ENCODE results near the gene NKD1. TPM values are rescaled to one million over a fixed set of nuclear protein-coding genes. Genes with fewer than 3 reads are reported as not detected.

NKD1 gene
- total RNA-seq, 2 experiments from 2014 or later, result 0.04 to 0.06 TPM

DNA sequence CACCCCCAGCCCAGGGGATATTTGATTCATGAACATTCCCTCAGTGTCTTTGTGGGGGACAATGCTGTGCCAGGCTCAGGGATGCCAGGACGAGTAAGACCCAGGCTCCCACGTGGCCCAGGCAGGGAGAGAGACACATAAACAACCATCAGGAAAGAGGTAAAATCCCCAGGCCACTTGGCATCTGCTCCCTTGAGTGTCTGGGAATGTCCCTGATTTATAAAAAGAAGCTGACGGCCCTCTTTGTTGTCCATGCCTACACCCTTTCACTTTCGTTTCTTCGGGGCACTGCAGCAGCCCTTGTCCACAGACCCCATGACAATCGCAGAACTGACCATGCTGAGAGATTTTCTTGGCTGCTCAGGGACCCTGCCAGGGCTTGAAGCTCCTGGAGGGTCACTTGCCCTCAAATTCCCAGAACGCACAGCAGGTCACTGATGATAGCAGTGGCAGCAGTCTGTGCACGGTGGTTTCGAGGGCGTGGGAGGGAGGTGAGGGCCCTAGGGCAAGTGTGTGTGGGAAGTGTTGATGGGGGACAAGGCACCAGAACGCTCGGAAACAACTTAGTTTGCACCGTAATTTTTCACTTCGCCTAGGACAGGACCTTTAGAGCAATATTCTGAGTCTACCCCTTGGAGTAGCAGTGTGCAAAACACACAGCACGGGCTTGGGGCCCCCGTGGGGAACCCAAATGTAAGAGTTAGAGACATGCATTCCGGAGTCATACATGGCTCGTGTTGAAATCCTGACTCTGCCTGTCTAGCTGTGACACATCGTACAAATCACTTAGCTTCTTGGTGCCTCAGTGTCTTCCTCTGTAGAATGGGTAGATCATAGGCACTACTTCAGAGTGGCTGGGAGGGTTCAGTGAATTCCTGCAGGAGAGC is 149.9 kb downstream of the NKD1 start:
- ChIA-PET POLR2A (interaction anchor here (0.5 to 0.7 kb wide), 2 partner anchors 328 to 606 kb away, joined by 3 to 4 read pairs; no protein-coding TSS in a partner anchor), CTCF (ENCODE audit: unreplicated experiment) (no interaction called here)
- Histone ChIP-seq H2AFZ (ENCODE audit: low read length) (peak overlapping the region; percentile 36; the same call in 1 of the 2 replicates), H3K79me2 (ENCODE audit: insufficient read depth, low read depth, low read length) (no peaks in the 10 kb centered on the region), H3K9me3 (ENCODE audit: low read length) (no peaks in the 10 kb centered on the region), H3K9me2 (ENCODE audit: insufficient read depth, low read length) (no peaks in the 10 kb centered on the region), H3K27ac (ENCODE audit: low read depth, low read length, poor library complexity, severe bottlenecking) (no peak overlapping the region), H3K36me3 (ENCODE audit: insufficient read depth, low read length) (no peaks in the 10 kb centered on the region), H3K4me2 (ENCODE audit: low read length) (peak overlapping the region; percentile 40; the same call in 1 of the 2 replicates), H4K20me1 (ENCODE audit: insufficient read depth, low read length) (no peaks in the 10 kb centered on the region), H3K4me3 (ENCODE audit: low read depth, low read length, poor library complexity, severe bottlenecking) (peak overlapping the region; percentile 37), H3K4me1 (ENCODE audit: insufficient read depth, low read length, poor library complexity, severe bottlenecking) (no peaks in the 10 kb centered on the region)
- intact Hi-C loops (cut with micrococcal nuclease; ENCODE audit: unreplicated experiment), result no loop called here
- DNase-seq (ENCODE audit: low spot score), result no peak
- TF ChIP-seq, protein P1, sequence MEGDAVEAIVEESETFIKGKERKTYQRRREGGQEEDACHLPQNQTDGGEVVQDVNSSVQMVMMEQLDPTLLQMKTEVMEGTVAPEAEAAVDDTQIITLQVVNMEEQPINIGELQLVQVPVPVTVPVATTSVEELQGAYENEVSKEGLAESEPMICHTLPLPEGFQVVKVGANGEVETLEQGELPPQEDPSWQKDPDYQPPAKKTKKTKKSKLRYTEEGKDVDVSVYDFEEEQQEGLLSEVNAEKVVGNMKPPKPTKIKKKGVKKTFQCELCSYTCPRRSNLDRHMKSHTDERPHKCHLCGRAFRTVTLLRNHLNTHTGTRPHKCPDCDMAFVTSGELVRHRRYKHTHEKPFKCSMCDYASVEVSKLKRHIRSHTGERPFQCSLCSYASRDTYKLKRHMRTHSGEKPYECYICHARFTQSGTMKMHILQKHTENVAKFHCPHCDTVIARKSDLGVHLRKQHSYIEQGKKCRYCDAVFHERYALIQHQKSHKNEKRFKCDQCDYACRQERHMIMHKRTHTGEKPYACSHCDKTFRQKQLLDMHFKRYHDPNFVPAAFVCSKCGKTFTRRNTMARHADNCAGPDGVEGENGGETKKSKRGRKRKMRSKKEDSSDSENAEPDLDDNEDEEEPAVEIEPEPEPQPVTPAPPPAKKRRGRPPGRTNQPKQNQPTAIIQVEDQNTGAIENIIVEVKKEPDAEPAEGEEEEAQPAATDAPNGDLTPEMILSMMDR (conservative IDR thresholded peaks at IDR 0.05; ENCODE audit: low read length), result no peak
- TF ChIP-seq EZH2phosphoT487 (IDR thresholded peaks at IDR 0.05; ENCODE audit: borderline replicate concordance, low read depth, low read length), result no peak
- BruUV-seq (replicated peaks), result no TSS peak

Other genes with a start within 250 kb of the NKD1 start
- gene BRD7, start 179.4 kb upstream of the NKD1 start, total RNA-seq (2014; rRNA removed; shearing (Covaris generic)), result 78.5 and 90.0 TPM in 2 replicates
- gene BRD7, start 179.4 kb upstream of the NKD1 start, total RNA-seq (2022), result 105 and 106 TPM in 2 replicates
- gene SNX20, start 132.9 kb downstream of the NKD1 start, total RNA-seq (2014; rRNA removed; shearing (Covaris generic)), result 2.3 and 5.8 TPM in 2 replicates
- gene SNX20, start 132.9 kb downstream of the NKD1 start, total RNA-seq (2022), result 1.3 and 1.5 TPM in 2 replicates
- gene NOD2, start 145.2 kb downstream of the NKD1 start, total RNA-seq (2014; rRNA removed; shearing (Covaris generic)), result not detected in 2 replicates
- not detected in 2 replicates for gene NOD2, start 145.2 kb downstream of the NKD1 start, total RNA-seq (2022)
- gene CYLD, start 193.7 kb downstream of the NKD1 start, total RNA-seq (2014; rRNA removed; shearing (Covaris generic)), result 7.4 and 14.0 TPM in 2 replicates
- 14.9 and 21.1 TPM in 2 replicates for gene CYLD, start 193.7 kb downstream of the NKD1 start, total RNA-seq (2022)